Mucosa of rectum (tissue), 2 donors: ENCODE results near the gene CHD9.

Source experiments
- H3K27ac ChIP-seq, 2 donors: one replicate each; pipeline ENCODE4 v1.7.0; 2013; ENCODE audit warnings: inconsistent platforms in 2 of 2, low read depth in 2 of 2, low read length in 2 of 2
- H3K27me3 ChIP-seq, 2 donors: one replicate each; pipeline ENCODE4 v1.7.0; 2013; ENCODE audit warnings: low read length in 2 of 2; ENCODE audit not compliant: control insufficient read depth in 2 of 2, insufficient read depth in 2 of 2
- H3K36me3 ChIP-seq, 2 donors: one replicate each; pipeline ENCODE4 v1.7.0; 2013; ENCODE audit warnings: low read length in 2 of 2; ENCODE audit not compliant: control insufficient read depth in 2 of 2, insufficient read depth in 2 of 2
- H3K4me1 ChIP-seq, 2 donors: one replicate each; pipeline ENCODE4 v1.7.0; 2013; ENCODE audit warnings: low read length in 2 of 2, mild to moderate bottlenecking in 1 of 2; ENCODE audit not compliant: control insufficient read depth in 2 of 2, insufficient read depth in 2 of 2
- H3K4me3 ChIP-seq, 2 donors: one replicate each; pipeline ENCODE4 v1.7.0; 2013; ENCODE audit warnings: low read length in 2 of 2
- H3K9ac ChIP-seq, 2 donors: one replicate each; pipeline ENCODE4 v1.7.0; 2013; ENCODE audit warnings: low read length in 2 of 2, low read depth in 1 of 2, mild to moderate bottlenecking in 1 of 2
- H3K9me3 ChIP-seq, 2 donors: one replicate each; pipeline ENCODE4 v1.7.0; 2013; ENCODE audit warnings: low read length in 2 of 2; ENCODE audit not compliant: control insufficient read depth in 2 of 2
- donor health status: healthy.
- donor health status: Normal muscosa, but diverticular disease.

The CHD9 gene

GRCh38 chr16:53212893-53213223, 158.1 kb downstream of the CHD9 start:
- Histone ChIP-seq H3K27me3 (no peaks in the 10 kb centered on the region), H3K9ac (no peak overlapping the region), H3K36me3 (no peaks in the 10 kb centered on the region), H3K4me3 (no peak overlapping the region), H3K4me1 (peaks cover 2 to 11% of the 10 kb centered on the region in 2 donors), H3K9me3 (no peaks in the 10 kb centered on the region), H3K27ac (no peak overlapping the region)

GRCh38 chr16:53213542-53213941, 158.8 kb downstream of the CHD9 start:
- Histone ChIP-seq H3K36me3 (no peaks in the 10 kb centered on the region), H3K4me3 (no peak overlapping the region), H3K27ac (no peak overlapping the region), H3K27me3 (no peaks in the 10 kb centered on the region), H3K9me3 (no peaks in the 10 kb centered on the region), H3K9ac (peak overlapping the region in 1 of 2 donors; percentile 8), H3K4me1 (peaks cover 0 to 7% of the 10 kb centered on the region in 2 donors)

GRCh38 chr16:53216798-53217197, 162.0 kb downstream of the CHD9 start:
- Histone ChIP-seq H3K9me3 (no peaks in the 10 kb centered on the region), H3K27ac (no peak overlapping the region), H3K4me1 (peaks cover 0 to 10% of the 10 kb centered on the region in 2 donors), H3K27me3 (no peaks in the 10 kb centered on the region), H3K36me3 (no peaks in the 10 kb centered on the region), H3K4me3 (no peak overlapping the region), H3K9ac (no peak overlapping the region)

- Histone ChIP-seq H3K4me1 (peaks cover 0 to 7% of the 10 kb centered on the region in 2 donors), H3K9me3 (no peaks in the 10 kb centered on the region), H3K27me3 (no peaks in the 10 kb centered on the region), H3K9ac (no peak overlapping the region), H3K27ac (peak overlapping the region; percentile 10 to 27), H3K36me3 (peaks cover 7 to 17% of the 10 kb centered on the region in 2 donors), H3K4me3 (no peak overlapping the region)
Observed at GRCh38 chr16:53219371-53219770, 164.6 kb downstream of the CHD9 start.

- no peaks in the 10 kb centered on the region for H3K27me3 ChIP-seq
- peaks cover 7 to 17% of the 10 kb centered on the region in 2 donors for H3K36me3 ChIP-seq
- peak overlapping the region; percentile 10 to 40 for H3K27ac ChIP-seq
- peaks cover 0 to 7% of the 10 kb centered on the region in 2 donors for H3K4me1 ChIP-seq
- no peak overlapping the region for H3K4me3 ChIP-seq
- no peaks in the 10 kb centered on the region for H3K9me3 ChIP-seq
- H3K9ac ChIP-seq = no peak overlapping the region
Observed at GRCh38 chr16:53219795-53220454, 165.1 kb downstream of the CHD9 start.

- Histone ChIP-seq H3K9ac (no peak overlapping the region), H3K36me3 (peaks cover 7 to 17% of the 10 kb centered on the region in 2 donors), H3K4me3 (no peak overlapping the region), H3K4me1 (peaks cover 0 to 7% of the 10 kb centered on the region in 2 donors), H3K9me3 (no peaks in the 10 kb centered on the region), H3K27me3 (no peaks in the 10 kb centered on the region), H3K27ac (no peak overlapping the region)
Observed at GRCh38 chr16:53220585-53220984, 165.8 kb downstream of the CHD9 start.

GRCh38 chr16:53224951-53225533, 170.3 kb downstream of the CHD9 start:
- Histone ChIP-seq H3K9ac (no peak overlapping the region), H3K4me3 (no peak overlapping the region), H3K36me3 (peaks cover 30 to 40% of the 10 kb centered on the region in 2 donors), H3K9me3 (no peaks in the 10 kb centered on the region), H3K27ac (no peak overlapping the region), H3K27me3 (no peaks in the 10 kb centered on the region), H3K4me1 (peaks cover 0 to 7% of the 10 kb centered on the region in 2 donors)

- Histone ChIP-seq H3K9me3 (no peaks in the 10 kb centered on the region), H3K36me3 (peaks cover 73 to 74% of the 10 kb centered on the region in 2 donors), H3K27me3 (no peaks in the 10 kb centered on the region), H3K9ac (no peak overlapping the region), H3K4me3 (no peak overlapping the region), H3K4me1 (no peaks in the 10 kb centered on the region), H3K27ac (no peak overlapping the region)
Observed at GRCh38 chr16:53232826-53233529, 178.2 kb downstream of the CHD9 start.

- Histone ChIP-seq H3K27me3 (no peaks in the 10 kb centered on the region), H3K36me3 (peaks cover 69 to 76% of the 10 kb centered on the region in 2 donors), H3K9ac (no peak overlapping the region), H3K27ac (no peak overlapping the region), H3K9me3 (no peaks in the 10 kb centered on the region), H3K4me3 (no peak overlapping the region), H3K4me1 (no peaks in the 10 kb centered on the region)
Observed at GRCh38 chr16:53234836-53235235, 180.0 kb downstream of the CHD9 start.

GRCh38 chr16:53235851-53236250, 181.1 kb downstream of the CHD9 start:
- no peak overlapping the region for H3K4me3 ChIP-seq
- H3K4me1 ChIP-seq = no peaks in the 10 kb centered on the region
- peaks cover 65 to 71% of the 10 kb centered on the region in 2 donors for H3K36me3 ChIP-seq
- no peak overlapping the region for H3K9ac ChIP-seq
- H3K27ac ChIP-seq = no peak overlapping the region
- H3K27me3 ChIP-seq = no peaks in the 10 kb centered on the region
- no peaks in the 10 kb centered on the region for H3K9me3 ChIP-seq
